Measurements from ENCODE around the gene ATP5F1B. TPM values are rescaled to one million over a fixed set of nuclear protein-coding genes. Genes with fewer than 3 reads are reported as not detected.

The ATP5F1B gene
- total RNA-seq, 1 experiment from 2014 or later, result 1,064 TPM

- Mint-ChIP-seq H3K27ac (peak overlapping the region; percentile 72), H3K4me1 (peaks cover 58% of the 10 kb centered on the region), H3K4me3 (peak overlapping the region; percentile 97), H3K27me3 (ENCODE audit: low read depth) (no peaks in the 10 kb centered on the region), H3K36me3 (no peaks in the 10 kb centered on the region), H3K9me3 (no peaks in the 10 kb centered on the region)
- peak; percentile 82 for DNase-seq (ENCODE audit: low spot score)
- peak; percentile 29 for ATAC-seq
- ChIA-PET CTCF (interaction anchor here (0.5 to 1.8 kb wide), 2 partner anchors 58 to 370 kb away, joined by 4 read pairs; no protein-coding TSS in a partner anchor), POLR2A (no interaction called here)
- TF ChIP-seq SP1 (CRISPR knock-in tag; conservative IDR thresholded peaks at IDR 0.05) (peak; percentile 41; the same call in 1 of the 2 replicates), E2F1 (CRISPR knock-in tag; IDR thresholded peaks at IDR 0.05) (no peak)
Observed at GRCh38 chr12:56631790-56632700, 13.7 kb downstream of the ATP5F1B start.

GRCh38 chr12:56630180-56630632, 15.6 kb downstream of the ATP5F1B start, which contains the start of gene BAZ2A:
BAZ2A (minus strand) TSS chr12:56630326; CDS start chr12:56617530, 12,796 bp downstream.
- H3K4me1 Mint-ChIP-seq, result peaks cover 55% of the 10 kb centered on the region
- H3K27me3 Mint-ChIP-seq (ENCODE audit: low read depth), result no peaks in the 10 kb centered on the region
- H3K36me3 Mint-ChIP-seq, result peaks cover 12% of the 10 kb centered on the region
- TF ChIP-seq TP53 (CRISPR knock-in tag; IDR thresholded peaks at IDR 0.05) (no peak), USF2 (CRISPR knock-in tag; IDR thresholded peaks at IDR 0.05) (peak; percentile 46; the same call in 1 of the 2 replicates), FOXP1 (CRISPR knock-in tag; IDR thresholded peaks at IDR 0.05; ENCODE audit: borderline replicate concordance) (peak; percentile 41; the same call in 1 of the 2 replicates), E2F4 (CRISPR knock-in tag; IDR thresholded peaks at IDR 0.05; ENCODE audit: borderline replicate concordance, low read depth) (no peak), FOXJ3 (CRISPR knock-in tag; IDR thresholded peaks at IDR 0.05; ENCODE audit: borderline replicate concordance) (no peak), ZNF416 (CRISPR knock-in tag; IDR thresholded peaks at IDR 0.05) (peak; percentile 29; the same call in 1 of the 2 replicates), TEAD1 (CRISPR knock-in tag; IDR thresholded peaks at IDR 0.05) (peak; percentile 76; the same call in 1 of the 2 replicates), MLX (CRISPR knock-in tag; IDR thresholded peaks at IDR 0.05) (no peak), NR2C2 (CRISPR knock-in tag; IDR thresholded peaks at IDR 0.05) (no peak), AR (CRISPR knock-in tag; IDR thresholded peaks at IDR 0.05) (no peak), AFF4 (CRISPR knock-in tag; IDR thresholded peaks at IDR 0.05; ENCODE audit: borderline replicate concordance) (no peak), IRF1 (CRISPR knock-in tag; IDR thresholded peaks at IDR 0.05) (no peak), GRHL2 (CRISPR knock-in tag; IDR thresholded peaks at IDR 0.05; ENCODE audit: insufficient replicate concordance, severe bottlenecking) (no peak), ZNF671 (CRISPR knock-in tag; IDR thresholded peaks at IDR 0.05) (no peak; the same call in 1 of the 2 replicates), ESRRA (CRISPR knock-in tag; IDR thresholded peaks at IDR 0.05; ENCODE audit: borderline replicate concordance) (no peak), ZSCAN18 (CRISPR knock-in tag; IDR thresholded peaks at IDR 0.05) (no peak)

More at GRCh38 chr12:56630180-56630632, 15.6 kb downstream of the ATP5F1B start, which contains the start of gene BAZ2A:
- CTCF ChIA-PET, result interaction anchor here (0.6 to 1.8 kb wide), 5 partner anchors 33 to 627 kb away, joined by 3 to 6 read pairs (median 4); partner anchors contain the start of gene PTGES3
- ATAC-seq (peak; percentile 16), DNase-seq (ENCODE audit: low spot score) (peak; percentile 94)
- H3K27ac Mint-ChIP-seq, result peak within 1 kb of the TSS; percentile 66
- POLR2A ChIA-PET, result interaction anchor here (1.0 kb wide), 1 partner anchor 34 kb away, joined by 3 read pairs; no protein-coding TSS in a partner anchor
- no peaks in the 10 kb centered on the region for H3K9me3 Mint-ChIP-seq
- peak within 1 kb of the TSS; percentile 92 for H3K4me3 Mint-ChIP-seq
